HepG2 (cell line): Measurements from ENCODE around the gene CYP2A6. TPM values are rescaled to one million over a fixed set of nuclear protein-coding genes. Genes with fewer than 3 reads are reported as not detected.
"Not testable (repeated sequence)": the region's sequence is repeated elsewhere in the genome, so short reads cannot be mapped to it uniquely, and the experiment has no call there.

Experiments
- HOXA3 ChIP-seq: sonication (generic); formaldehyde crosslinking; IDR thresholded peaks from 2 replicates; pipeline ENCODE4 v1.5.0; 2020; ENCODE audit warnings: missing genetic modification reagents
- KDM2A ChIP-seq: sonication (generic); formaldehyde crosslinking; IDR thresholded peaks from 2 replicates; pipeline ENCODE4 v1.4.0; 2020; ENCODE audit warnings: low read depth, missing genetic modification reagents, borderline replicate concordance
- NR2F6 ChIP-seq, 2 experiments: IDR thresholded peaks; 2 replicates each; pipeline ENCODE4 v1.6.1; 2016; ENCODE audit warnings: antibody characterized with exemption in 1 of 2, mild to moderate bottlenecking in 1 of 2
- PHF21A ChIP-seq: sonication (generic); formaldehyde crosslinking; IDR thresholded peaks from 2 replicates; pipeline ENCODE4 v1.5.0; 2020; ENCODE audit warnings: mild to moderate bottlenecking, missing genetic modification reagents
- RAD21 ChIP-seq: fragments of 450-650 bp; formaldehyde crosslinking; IDR thresholded peaks from 2 replicates; pipeline ENCODE4 v1.5.0; 2020; ENCODE audit warnings: mild to moderate bottlenecking
- RARA ChIP-seq: IDR thresholded peaks from 2 replicates; pipeline ENCODE4 v1.6.1; 2016; ENCODE audit warnings: missing genetic modification reagents, missing compliant biosample characterization
- RXRA ChIP-seq: sonication (generic); formaldehyde crosslinking; IDR thresholded peaks from 2 replicates; pipeline ENCODE4 v1.5.1; 2020; ENCODE audit warnings: missing genetic modification reagents
- SALL1 ChIP-seq: sonication (generic); formaldehyde crosslinking; IDR thresholded peaks from 2 replicates; pipeline ENCODE4 v1.8.0; 2022; ENCODE audit warnings: mild to moderate bottlenecking, missing genetic modification reagents
- SAP130 ChIP-seq: IDR thresholded peaks from 2 replicates; pipeline ENCODE4 v1.6.1; 2016; ENCODE audit warnings: low read depth
- STAG1 ChIP-seq: sonication (generic); formaldehyde crosslinking; IDR thresholded peaks from 2 replicates; pipeline ENCODE4 v1.4.0; 2020; ENCODE audit warnings: missing genetic modification reagents
- ZFY ChIP-seq: sonication (generic); formaldehyde crosslinking; IDR thresholded peaks from 2 replicates; pipeline ENCODE4 v1.4.0; 2020; ENCODE audit warnings: missing genetic modification reagents
- ZNF121 ChIP-seq: sonication (generic); formaldehyde crosslinking; IDR thresholded peaks from 2 replicates; pipeline ENCODE4 v1.5.0; 2020; ENCODE audit warnings: mild to moderate bottlenecking, missing genetic modification reagents
- polyA plus RNA-seq, 8 experiments: library from polyadenylated mRNA; depleted of rRNA in 3 of 8; stranded (reverse) in 7 of 8; unstranded in 1 of 8; fragments of >200 nt; fragmentation: Illumina TruSeq in 4 of 8; extraction: Trizol in 4 of 8; gene quantifications; 2 replicates each; pipeline versions ENCODE4 v1.2.1 to v1.2.3, GENCODE V29; 2011 to 2016; ENCODE audit warnings: low read depth in 4 of 8, missing spikeins in 1 of 8, mixed read lengths in 1 of 8; ENCODE audit not compliant: insufficient read depth in 1 of 8
- total RNA-seq, 5 experiments: library from RNA; depleted of rRNA; stranded (reverse); fragments of >200 nt; fragmentation: Illumina TruSeq; extraction: Trizol; gene quantifications; 2 replicates each; pipeline ENCODE4 v1.2.3, GENCODE V29; 2016; ENCODE audit warnings: low read depth in 1 of 5
- TF ChIP-seq, protein P1 (sequence below): sonication (generic); formaldehyde crosslinking; IDR thresholded peaks from 2 replicates; pipeline ENCODE4 v1.4.0; 2020; ENCODE audit warnings: missing genetic modification reagents
- TF ChIP-seq, protein P2 (sequence below): sonication (generic); formaldehyde crosslinking; IDR thresholded peaks from 2 replicates; pipeline ENCODE4 v1.5.1; 2020; ENCODE audit warnings: mild to moderate bottlenecking, missing genetic modification reagents, moderate library complexity
- TF ChIP-seq, protein P3 (sequence below): sonication (generic); IDR thresholded peaks from 2 replicates; pipeline ENCODE4 v1.6.1; 2016; ENCODE audit warnings: low read depth, borderline replicate concordance
- TF ChIP-seq, protein P4 (sequence below): sonication (generic); formaldehyde crosslinking; IDR thresholded peaks from 2 replicates; pipeline ENCODE4 v1.4.0; 2020; ENCODE audit warnings: missing genetic modification reagents, borderline replicate concordance

CYP2A6 gene
- total and polyA plus RNA-seq, 2 of the 13 experiments (the other 11 are each of a cell fraction or from before 2014, with no cell fraction given), result not detected

DNA sequence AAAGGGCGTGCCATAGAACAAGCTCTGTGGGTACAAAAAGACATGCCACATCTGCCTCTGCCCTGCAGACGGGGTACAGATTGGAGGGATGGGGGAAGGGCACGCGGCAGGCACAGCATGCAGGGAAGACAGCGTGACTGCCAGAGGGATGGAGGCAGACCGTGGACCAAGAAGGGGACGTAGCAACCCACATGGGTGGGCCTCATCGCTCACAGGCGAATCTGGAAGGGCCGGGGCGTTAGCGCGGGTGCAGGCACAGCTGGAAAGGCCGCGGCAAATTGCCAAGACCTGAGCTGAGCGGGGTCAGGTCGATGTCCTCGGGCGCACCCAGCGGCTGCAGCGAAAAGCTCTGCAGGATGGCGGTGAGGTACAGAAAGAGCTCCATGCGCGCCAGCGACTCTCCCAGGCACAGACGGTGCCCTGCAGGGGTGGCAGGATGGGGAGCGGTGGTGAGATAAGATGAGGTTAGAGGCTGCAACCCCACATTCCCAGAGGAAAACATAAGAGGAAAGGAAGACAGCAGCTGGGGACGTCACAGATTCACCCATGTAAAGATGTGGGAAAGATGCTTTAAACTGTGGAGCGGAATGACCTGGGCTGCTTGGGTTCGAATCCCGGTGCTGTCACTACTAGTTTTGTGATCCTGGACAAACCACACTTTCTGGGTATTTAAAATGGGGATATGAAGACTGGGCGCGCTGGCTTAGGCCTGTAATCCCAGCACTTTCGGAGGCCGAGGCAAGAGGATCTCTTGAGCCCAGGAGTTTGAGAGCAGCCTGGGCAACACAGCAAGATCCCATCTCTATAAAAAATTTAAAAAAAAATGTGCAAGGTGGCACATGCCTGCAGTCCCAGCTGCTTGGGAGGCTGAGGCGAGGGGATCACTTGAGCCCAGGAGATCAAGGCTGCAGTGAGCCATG is 31.5 kb downstream of the CYP2A6 start (continued):
- TF ChIP-seq, protein P1, sequence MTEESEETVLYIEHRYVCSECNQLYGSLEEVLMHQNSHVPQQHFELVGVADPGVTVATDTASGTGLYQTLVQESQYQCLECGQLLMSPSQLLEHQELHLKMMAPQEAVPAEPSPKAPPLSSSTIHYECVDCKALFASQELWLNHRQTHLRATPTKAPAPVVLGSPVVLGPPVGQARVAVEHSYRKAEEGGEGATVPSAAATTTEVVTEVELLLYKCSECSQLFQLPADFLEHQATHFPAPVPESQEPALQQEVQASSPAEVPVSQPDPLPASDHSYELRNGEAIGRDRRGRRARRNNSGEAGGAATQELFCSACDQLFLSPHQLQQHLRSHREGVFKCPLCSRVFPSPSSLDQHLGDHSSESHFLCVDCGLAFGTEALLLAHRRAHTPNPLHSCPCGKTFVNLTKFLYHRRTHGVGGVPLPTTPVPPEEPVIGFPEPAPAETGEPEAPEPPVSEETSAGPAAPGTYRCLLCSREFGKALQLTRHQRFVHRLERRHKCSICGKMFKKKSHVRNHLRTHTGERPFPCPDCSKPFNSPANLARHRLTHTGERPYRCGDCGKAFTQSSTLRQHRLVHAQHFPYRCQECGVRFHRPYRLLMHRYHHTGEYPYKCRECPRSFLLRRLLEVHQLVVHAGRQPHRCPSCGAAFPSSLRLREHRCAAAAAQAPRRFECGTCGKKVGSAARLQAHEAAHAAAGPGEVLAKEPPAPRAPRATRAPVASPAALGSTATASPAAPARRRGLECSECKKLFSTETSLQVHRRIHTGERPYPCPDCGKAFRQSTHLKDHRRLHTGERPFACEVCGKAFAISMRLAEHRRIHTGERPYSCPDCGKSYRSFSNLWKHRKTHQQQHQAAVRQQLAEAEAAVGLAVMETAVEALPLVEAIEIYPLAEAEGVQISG, result peak; percentile 38; the same call in 1 of the 2 replicates
- TF ChIP-seq, protein P2, sequence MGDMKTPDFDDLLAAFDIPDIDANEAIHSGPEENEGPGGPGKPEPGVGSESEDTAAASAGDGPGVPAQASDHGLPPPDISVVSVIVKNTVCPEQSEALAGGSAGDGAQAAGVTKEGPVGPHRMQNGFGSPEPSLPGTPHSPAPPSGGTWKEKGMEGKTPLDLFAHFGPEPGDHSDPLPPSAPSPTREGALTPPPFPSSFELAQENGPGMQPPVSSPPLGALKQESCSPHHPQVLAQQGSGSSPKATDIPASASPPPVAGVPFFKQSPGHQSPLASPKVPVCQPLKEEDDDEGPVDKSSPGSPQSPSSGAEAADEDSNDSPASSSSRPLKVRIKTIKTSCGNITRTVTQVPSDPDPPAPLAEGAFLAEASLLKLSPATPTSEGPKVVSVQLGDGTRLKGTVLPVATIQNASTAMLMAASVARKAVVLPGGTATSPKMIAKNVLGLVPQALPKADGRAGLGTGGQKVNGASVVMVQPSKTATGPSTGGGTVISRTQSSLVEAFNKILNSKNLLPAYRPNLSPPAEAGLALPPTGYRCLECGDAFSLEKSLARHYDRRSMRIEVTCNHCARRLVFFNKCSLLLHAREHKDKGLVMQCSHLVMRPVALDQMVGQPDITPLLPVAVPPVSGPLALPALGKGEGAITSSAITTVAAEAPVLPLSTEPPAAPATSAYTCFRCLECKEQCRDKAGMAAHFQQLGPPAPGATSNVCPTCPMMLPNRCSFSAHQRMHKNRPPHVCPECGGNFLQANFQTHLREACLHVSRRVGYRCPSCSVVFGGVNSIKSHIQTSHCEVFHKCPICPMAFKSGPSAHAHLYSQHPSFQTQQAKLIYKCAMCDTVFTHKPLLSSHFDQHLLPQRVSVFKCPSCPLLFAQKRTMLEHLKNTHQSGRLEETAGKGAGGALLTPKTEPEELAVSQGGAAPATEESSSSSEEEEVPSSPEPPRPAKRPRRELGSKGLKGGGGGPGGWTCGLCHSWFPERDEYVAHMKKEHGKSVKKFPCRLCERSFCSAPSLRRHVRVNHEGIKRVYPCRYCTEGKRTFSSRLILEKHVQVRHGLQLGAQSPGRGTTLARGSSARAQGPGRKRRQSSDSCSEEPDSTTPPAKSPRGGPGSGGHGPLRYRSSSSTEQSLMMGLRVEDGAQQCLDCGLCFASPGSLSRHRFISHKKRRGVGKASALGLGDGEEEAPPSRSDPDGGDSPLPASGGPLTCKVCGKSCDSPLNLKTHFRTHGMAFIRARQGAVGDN (CRISPR knock-in tag), result peak; percentile 48
- TF ChIP-seq KDM2A (CRISPR knock-in tag) (peak; percentile 33; the same call in 1 of the 2 replicates), SAP130 (CRISPR knock-in tag) (peak; percentile 24; the same call in 1 of the 2 replicates), RARA (0 out of 2 replicates have a peak, but pooled peaks have one; percentile 29), STAG1 (CRISPR knock-in tag) (peak; percentile 59), PHF21A (CRISPR knock-in tag) (0 out of 2 replicates have a peak, but pooled peaks have one; percentile 19), RXRA (CRISPR knock-in tag) (peak; percentile 92), HOXA3 (CRISPR knock-in tag) (peak; percentile 48), SALL1 (CRISPR knock-in tag) (0 out of 2 replicates have a peak, but pooled peaks have one; percentile 6), NR2F6 (CRISPR knock-in tag; IDR thresholded peaks at IDR 0.05) (peak; percentile 55; the same call in 1 of the 2 replicates), ZNF121 (CRISPR knock-in tag) (peak; percentile 63), RAD21 (CRISPR knock-in tag) (peak; percentile 13; the same call in 1 of the 2 replicates), ZFY (CRISPR knock-in tag) (peak; percentile 43; the same call in 1 of the 2 replicates)
- TF ChIP-seq, protein P3, sequence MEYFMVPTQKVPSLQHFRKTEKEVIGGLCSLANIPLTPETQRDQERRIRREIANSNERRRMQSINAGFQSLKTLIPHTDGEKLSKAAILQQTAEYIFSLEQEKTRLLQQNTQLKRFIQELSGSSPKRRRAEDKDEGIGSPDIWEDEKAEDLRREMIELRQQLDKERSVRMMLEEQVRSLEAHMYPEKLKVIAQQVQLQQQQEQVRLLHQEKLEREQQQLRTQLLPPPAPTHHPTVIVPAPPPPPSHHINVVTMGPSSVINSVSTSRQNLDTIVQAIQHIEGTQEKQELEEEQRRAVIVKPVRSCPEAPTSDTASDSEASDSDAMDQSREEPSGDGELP, result peak; percentile 75; the same call in 1 of the 2 replicates
- TF ChIP-seq NR2F6 (IDR thresholded peaks at IDR 0.05), result not testable (repeated sequence)
- TF ChIP-seq, protein P4, sequence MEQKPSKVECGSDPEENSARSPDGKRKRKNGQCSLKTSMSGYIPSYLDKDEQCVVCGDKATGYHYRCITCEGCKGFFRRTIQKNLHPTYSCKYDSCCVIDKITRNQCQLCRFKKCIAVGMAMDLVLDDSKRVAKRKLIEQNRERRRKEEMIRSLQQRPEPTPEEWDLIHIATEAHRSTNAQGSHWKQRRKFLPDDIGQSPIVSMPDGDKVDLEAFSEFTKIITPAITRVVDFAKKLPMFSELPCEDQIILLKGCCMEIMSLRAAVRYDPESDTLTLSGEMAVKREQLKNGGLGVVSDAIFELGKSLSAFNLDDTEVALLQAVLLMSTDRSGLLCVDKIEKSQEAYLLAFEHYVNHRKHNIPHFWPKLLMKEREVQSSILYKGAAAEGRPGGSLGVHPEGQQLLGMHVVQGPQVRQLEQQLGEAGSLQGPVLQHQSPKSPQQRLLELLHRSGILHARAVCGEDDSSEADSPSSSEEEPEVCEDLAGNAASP, result peak; percentile 92
